ENCODE data around the gene SLITRK3. TPM values are rescaled to one million over a fixed set of nuclear protein-coding genes. Genes with fewer than 3 reads are reported as not detected.
"Not testable (repeated sequence)": the region's sequence is repeated elsewhere in the genome, so short reads cannot be mapped to it uniquely, and the experiment has no call there.

SLITRK3 gene
- total RNA-seq, 4 donors from 2014 or later = 0.19 to 0.27 TPM; not detected in 2

DNA sequence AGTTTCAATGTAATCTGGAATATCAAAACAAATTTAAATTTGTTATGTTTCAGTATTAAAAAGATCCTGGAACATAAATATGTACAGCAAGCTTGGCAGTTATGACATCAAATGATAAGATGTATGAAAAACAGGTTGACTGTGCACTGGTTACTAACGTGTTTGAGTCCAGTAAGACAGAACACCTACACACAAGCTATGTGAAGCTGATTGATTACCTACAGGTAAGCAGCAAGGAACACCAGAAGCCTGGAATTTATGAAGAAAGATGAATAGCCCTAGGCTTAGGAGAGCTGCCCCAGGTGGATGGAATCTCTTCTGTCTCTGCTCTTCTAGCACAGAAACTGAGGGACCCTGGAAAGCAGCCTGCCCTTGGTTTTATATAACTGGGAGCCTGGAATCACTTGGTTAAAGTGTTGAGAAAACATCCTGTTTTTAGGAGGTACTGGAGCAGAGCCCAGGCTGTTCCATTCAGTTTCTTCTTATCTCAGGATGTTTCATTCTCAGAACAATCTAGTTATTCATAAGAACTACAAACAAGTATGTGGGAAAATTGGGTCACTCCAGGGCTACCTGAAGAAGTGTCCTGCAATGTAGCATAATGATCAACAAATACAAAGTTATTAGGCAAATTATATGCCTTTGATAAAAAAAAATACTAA lies 36.3 kb downstream of the SLITRK3 start:
- Histone ChIP-seq H3K27me3 (no peaks in the 10 kb centered on the region), H3K9me3 (no peaks in the 10 kb centered on the region), H3K4me3 (no peak overlapping the region), H3K36me3 (no peaks in the 10 kb centered on the region), H3K27ac (no peak overlapping the region), H3K4me1 (peaks cover 0 to 3% (median 0%) of the 10 kb centered on the region in 4 donors)
- no peak for TF ChIP-seq POLR2A (IDR thresholded peaks at IDR 0.05)
- TF ChIP-seq, protein P1, sequence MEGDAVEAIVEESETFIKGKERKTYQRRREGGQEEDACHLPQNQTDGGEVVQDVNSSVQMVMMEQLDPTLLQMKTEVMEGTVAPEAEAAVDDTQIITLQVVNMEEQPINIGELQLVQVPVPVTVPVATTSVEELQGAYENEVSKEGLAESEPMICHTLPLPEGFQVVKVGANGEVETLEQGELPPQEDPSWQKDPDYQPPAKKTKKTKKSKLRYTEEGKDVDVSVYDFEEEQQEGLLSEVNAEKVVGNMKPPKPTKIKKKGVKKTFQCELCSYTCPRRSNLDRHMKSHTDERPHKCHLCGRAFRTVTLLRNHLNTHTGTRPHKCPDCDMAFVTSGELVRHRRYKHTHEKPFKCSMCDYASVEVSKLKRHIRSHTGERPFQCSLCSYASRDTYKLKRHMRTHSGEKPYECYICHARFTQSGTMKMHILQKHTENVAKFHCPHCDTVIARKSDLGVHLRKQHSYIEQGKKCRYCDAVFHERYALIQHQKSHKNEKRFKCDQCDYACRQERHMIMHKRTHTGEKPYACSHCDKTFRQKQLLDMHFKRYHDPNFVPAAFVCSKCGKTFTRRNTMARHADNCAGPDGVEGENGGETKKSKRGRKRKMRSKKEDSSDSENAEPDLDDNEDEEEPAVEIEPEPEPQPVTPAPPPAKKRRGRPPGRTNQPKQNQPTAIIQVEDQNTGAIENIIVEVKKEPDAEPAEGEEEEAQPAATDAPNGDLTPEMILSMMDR (IDR thresholded peaks at IDR 0.05) = no peak
- DNase-seq = no peak

GRCh38 chr3:165158011-165158410 lies 38.2 kb downstream of the SLITRK3 start:
- DNase-seq = no peak
- Histone ChIP-seq H3K36me3 (no peaks in the 10 kb centered on the region), H3K4me1 (peaks cover 0 to 3% (median 0%) of the 10 kb centered on the region in 4 donors), H3K9me3 (no peaks in the 10 kb centered on the region), H3K4me3 (no peak overlapping the region), H3K27me3 (no peaks in the 10 kb centered on the region), H3K27ac (no peak overlapping the region)
- TF ChIP-seq, protein P1 (IDR thresholded peaks at IDR 0.05) = no peak
- TF ChIP-seq POLR2A (IDR thresholded peaks at IDR 0.05) = no peak

GRCh38 chr3:165156757-165157420 lies 39.3 kb downstream of the SLITRK3 start:
- Histone ChIP-seq H3K27me3 (no peaks in the 10 kb centered on the region), H3K36me3 (no peaks in the 10 kb centered on the region), H3K4me3 (no peak overlapping the region), H3K9me3 (no peaks in the 10 kb centered on the region), H3K4me1 (peaks cover 0 to 3% (median 0%) of the 10 kb centered on the region in 4 donors), H3K27ac (no peak overlapping the region)
- no peak for TF ChIP-seq POLR2A (IDR thresholded peaks at IDR 0.05)
- TF ChIP-seq, protein P1 (IDR thresholded peaks at IDR 0.05) = no peak
- DNase-seq = no peak

- peak in 1 of 3 donors; percentile 55 for DNase-seq
These were observed 47.2 kb downstream of the SLITRK3 start for GRCh38 chr3:165148876-165149441.

GRCh38 chr3:165144271-165144670 lies 51.9 kb downstream of the SLITRK3 start:
- Histone ChIP-seq H3K9me3 (no peaks in the 10 kb centered on the region), H3K4me3 (no peak overlapping the region), H3K36me3 (no peaks in the 10 kb centered on the region), H3K27ac (no peak overlapping the region), H3K4me1 (no peaks in the 10 kb centered on the region), H3K27me3 (no peaks in the 10 kb centered on the region)
- TF ChIP-seq POLR2A (IDR thresholded peaks at IDR 0.05) = no peak
- TF ChIP-seq, protein P1 (IDR thresholded peaks at IDR 0.05) = no peak
- no peak for DNase-seq

More at GRCh38 chr3:165148876-165149441, 47.2 kb downstream of the SLITRK3 start:
- H3K9me3 ChIP-seq = no peaks in the 10 kb centered on the region
- no peak for TF ChIP-seq POLR2A (IDR thresholded peaks at IDR 0.05)
- TF ChIP-seq, protein P1 (IDR thresholded peaks at IDR 0.05) = no peak
- H3K4me1 ChIP-seq = no peaks in the 10 kb centered on the region
- H3K4me3 ChIP-seq = peak overlapping the region in 2 of 4 donors; percentile 24 to 26
- no peaks in the 10 kb centered on the region for H3K36me3 ChIP-seq
- no peaks in the 10 kb centered on the region for H3K27me3 ChIP-seq
- H3K27ac ChIP-seq = peak overlapping the region in 2 of 4 donors; percentile 32 to 67

DNA sequence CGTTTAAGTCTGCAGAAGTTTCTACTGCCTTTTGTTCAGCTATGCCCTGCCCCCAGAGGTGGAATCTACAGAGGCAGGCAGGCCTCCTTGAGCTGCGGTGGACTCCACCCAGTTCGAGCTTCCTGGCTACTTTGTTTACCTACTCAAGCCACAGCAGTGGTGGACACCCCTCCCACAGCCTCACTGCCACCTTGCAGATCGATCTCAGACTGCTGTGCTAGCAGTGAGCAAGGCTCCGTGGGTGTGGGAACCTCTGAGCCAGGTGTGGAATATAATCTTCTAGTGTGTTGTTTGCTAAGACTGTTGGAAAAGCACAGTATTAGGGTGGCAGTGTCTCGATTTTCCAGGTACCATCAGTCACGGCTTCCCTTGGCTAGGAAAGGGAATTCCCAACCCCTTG lies 56.3 kb downstream of the SLITRK3 start:
- DNase-seq = peak in 1 of 3 donors; percentile 50
- not testable (repeated sequence) for H3K9me3 ChIP-seq, H3K36me3 ChIP-seq, H3K27ac ChIP-seq, H3K27me3 ChIP-seq, H3K4me1 ChIP-seq, H3K4me3 ChIP-seq
